ENCODE results near the gene PRRG4.
"Not testable (repeated sequence)": the region's sequence is repeated elsewhere in the genome, so short reads cannot be mapped to it uniquely, and the experiment has no call there.

The PRRG4 gene

DNA sequence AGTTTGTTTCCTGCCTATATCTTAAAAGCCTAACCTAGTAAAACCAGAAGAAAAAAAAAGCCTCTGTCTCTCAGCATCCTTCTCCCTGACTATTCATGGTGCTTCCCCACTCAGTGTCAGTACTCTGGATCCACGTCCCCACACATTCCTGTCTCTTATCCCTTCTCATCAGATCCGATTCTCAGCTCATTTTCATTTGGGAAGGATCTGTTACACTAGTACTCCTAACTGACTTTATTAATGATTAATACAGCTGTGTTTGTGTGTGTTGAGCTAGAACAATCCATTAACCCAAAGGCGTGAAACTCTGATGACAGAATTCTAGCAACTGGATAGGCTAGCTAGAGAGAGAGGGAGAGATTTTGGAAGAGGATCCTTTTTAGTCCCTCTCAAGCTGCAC is 1.5 kb downstream of the PRRG4 start:
- DNase-seq = no peak

DNA sequence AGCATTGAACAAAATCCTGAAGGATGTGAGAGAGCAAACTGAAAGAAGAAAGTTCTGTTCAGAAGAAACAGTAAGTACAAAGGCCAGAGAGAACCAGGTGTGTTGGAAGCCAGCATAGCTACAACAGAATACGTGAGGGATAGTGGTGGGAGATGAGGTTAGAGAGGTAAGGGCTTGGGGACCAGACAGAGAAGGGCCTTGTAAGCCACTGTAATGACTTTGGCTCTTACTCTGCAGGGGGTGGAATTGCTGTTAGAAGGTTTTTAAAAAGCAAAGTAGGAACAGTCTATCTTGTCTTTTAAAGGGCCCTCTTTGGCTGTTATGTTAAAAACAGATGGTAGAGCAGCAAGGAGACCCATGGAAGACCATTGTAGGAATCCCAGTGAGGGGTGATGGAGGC is 4.2 kb downstream of the PRRG4 start:
- no peak for DNase-seq

DNA sequence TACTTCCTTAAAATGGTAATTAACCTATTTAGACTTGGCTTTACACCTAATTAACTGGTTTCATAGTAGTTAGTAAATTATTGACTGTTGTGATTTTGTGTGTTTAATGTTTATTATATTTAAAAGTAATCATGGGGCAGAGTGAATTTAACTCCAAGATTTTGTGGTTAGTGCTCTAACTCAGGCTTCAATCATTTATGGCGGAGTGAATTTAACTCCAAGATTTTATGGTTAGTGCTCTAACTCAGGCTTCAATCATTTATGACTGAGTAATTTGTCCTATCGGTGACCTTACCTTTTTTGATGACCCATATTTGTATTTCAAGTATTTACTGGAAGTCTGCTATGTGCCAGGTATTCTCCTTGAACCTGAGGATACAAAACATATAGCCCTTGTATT is 7.2 kb downstream of the PRRG4 start:
- no peak for DNase-seq

DNA sequence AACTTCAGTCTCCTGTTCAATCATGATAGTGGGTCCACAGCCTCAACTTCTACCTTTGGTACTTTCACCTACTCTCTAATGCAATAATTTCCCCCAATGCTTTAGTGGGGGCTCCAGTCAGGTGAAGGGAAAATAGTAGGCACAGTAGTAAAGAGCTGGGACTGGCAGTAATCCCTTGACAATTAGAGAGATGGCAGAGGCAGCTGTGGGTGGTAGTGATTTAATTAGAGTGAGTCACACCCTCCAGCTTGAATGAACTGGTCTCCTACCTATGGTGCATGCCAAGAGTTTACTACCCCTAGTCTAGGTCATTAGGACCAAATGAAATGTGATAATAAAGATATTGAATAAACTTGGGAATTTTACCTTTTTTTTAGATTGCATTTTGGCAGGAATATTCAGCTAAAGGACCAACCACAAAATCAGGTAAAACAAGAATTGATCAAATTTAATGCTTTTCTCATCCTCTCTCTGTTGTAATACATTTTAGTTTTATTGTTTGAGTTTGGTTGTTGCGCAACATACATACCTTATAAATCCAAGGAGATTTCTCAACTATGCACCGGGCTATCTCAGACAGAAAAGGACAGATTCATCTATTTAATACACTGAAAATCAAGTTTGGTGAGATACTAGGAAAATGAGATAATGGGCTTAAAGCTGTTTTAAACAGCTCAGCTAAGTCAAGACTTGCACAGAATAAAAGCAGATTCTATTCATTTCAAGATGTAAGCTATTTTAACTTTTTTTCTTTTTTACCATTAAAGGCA is 9.0 kb downstream of the PRRG4 start:
- DNase-seq = peak; percentile 73

DNA sequence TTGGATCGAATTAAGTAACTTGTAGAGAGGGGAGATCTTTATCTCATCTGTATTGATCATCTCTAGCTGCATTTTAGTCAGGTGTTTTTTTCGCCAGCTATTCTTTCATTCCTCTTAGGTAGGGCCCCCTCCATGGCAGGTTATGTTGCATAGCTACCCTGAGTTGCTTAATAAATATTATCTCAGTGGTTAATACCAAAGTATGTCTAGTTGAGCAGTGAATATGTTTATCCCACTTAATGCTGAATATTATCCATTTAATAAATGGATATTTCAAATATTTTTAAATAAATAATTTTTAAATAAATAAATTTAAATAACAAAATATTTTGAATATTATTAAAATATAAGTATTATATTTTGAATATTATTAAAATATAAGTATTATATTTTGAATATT is 9.6 kb downstream of the PRRG4 start:
- no peak for DNase-seq

DNA sequence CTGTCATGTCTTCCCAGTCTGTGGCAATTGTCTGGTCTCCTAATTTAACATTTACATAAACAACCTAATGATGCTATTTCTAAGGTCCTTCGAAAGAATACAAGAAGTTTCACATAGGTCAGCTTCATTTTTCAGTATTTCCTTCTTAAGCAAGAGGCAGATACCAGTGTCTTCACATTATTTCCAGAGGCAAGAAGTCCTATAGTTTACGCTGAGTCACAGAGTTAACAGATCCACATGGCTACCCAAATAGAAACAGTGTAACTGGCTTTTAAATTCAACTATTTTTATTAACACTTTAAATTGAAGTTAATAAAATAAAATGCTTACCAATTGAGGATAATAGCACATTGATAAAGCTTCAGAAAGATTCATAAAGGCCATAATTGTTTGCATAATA is 10.9 kb downstream of the PRRG4 start:
- no peak for DNase-seq

DNA sequence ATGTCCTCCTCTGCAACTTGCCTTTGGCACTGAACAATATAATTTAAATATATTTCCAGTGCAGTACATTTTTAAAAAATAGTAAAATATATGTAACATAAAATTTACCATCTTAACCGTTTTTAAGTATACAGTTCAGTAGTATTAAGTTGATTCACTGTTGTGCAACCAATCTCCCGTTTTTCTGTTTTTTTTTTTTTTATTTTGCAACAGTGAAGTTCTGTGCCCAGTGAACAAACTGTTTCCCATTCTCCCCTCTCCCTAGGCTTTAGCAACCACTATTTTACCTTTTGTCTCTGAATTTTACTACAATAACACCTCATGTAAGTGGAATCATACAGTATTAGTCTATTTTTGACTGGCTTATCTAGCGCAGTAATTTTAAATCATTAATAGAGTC is 13.8 kb downstream of the PRRG4 start:
- DNase-seq = no peak

DNA sequence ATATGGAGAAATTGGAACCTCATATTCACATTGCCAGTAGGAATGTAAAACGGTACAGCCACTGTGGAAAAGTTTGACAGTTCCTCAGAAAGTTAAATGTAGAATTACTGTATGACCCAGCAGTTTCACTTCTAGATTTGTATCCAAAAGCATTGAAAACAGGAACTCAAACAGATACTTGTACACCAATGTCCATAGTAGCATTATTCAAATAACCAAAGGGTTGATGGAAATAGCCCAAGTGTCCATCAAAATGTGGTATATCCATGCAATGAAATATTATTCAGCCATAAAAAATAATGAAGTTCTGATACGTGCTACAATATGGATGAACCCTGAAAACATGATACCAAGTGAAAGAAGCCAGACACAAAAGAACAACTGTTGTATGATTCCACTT is 17.8 kb downstream of the PRRG4 start:
- no peak for DNase-seq

DNA sequence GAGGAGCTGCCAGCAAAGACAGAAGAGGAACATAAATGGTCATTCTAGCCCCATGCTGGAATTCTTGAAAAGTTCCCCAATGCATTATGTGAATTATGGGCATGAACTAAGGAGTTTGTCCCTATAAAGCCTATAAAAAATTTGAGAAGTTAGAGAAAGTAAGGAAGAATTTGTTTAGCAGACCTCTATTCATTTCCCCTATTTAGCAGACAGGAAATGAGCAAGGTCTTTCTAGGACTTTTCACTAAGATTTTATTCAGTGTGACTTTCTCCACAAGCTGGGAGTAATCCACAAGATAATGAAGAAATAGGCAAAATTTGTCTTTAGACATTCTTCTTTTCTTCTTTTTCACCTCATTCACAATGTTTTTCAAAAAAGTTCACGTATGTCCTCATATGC is 20.0 kb downstream of the PRRG4 start:
- DNase-seq = no peak

DNA sequence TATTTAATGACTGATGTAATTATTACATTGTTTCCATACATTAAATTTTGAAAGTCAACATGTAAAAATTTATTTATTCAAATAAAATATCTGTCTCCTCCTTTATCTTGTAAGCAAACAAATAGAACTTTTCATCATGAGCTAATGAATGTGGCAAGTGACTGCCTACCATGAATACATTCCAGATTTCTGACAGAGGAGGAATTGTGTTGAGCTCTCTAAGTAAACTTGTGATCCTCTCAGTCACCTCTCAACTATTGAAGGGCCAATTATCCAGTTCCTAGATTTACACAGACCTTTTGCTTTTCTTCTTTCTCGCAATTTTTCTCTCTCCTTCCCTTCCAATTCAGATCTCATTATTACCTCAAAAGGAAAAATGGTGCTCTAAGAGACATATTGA is 21.5 kb downstream of the PRRG4 start:
- DNase-seq = no peak

DNA sequence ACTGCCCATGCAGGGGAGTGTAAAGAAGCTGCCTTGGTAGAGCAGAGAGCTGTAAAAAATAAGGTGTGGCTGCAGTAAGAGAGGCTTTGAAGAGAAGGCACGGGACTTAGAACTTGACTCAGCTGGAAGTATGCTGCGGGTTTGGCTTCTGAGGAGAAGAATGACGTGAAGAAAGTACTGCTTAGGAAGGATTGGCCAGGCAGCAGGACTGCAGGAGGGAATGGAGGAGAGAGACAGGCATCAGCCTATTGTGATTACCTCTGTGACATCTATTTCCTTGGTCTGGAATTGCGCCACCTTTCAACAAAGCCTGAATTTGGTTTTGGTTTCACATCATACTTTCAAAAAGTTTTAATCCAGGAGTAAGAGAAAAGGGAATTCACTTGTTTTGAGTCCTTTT is 22.5 kb downstream of the PRRG4 start:
- DNase-seq = no peak

DNA sequence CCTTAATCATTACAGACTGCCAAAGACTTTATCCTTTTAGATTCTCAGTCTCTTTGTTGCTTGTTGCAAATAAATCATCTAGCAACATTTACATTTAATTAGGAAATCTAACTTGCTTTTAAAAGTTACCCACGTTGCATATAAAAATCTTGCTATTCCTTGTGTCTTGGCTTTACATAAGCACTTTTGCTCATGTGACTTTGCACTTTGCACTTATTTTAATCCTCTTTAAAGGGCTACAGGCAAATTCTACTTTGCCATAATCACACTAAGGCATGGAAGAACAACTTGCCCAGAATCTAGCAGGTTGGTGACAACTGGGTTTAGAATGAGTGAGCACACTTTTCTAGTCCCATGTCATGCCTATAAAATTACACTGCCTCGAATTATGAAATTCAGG is 25.9 kb downstream of the PRRG4 start:
- no peak for DNase-seq

DNA sequence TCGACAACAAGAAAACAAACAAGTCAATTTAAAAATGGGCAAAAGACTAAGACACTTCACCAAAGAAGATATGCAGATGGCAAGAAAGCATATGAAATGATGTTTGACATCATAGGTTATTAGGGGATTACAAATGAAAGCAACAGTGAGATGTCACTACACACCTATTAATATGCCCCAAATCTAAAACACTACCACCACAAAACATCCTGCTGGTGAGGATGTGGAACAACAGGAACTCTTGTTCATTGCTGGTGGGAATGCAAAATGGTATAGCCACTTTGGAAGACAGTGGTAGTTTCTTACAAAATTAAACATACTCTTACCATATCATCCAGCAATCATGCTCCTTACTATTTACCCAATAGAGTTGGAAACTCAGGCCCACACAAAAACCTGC is 29.0 kb downstream of the PRRG4 start:
- DNase-seq = no peak

DNA sequence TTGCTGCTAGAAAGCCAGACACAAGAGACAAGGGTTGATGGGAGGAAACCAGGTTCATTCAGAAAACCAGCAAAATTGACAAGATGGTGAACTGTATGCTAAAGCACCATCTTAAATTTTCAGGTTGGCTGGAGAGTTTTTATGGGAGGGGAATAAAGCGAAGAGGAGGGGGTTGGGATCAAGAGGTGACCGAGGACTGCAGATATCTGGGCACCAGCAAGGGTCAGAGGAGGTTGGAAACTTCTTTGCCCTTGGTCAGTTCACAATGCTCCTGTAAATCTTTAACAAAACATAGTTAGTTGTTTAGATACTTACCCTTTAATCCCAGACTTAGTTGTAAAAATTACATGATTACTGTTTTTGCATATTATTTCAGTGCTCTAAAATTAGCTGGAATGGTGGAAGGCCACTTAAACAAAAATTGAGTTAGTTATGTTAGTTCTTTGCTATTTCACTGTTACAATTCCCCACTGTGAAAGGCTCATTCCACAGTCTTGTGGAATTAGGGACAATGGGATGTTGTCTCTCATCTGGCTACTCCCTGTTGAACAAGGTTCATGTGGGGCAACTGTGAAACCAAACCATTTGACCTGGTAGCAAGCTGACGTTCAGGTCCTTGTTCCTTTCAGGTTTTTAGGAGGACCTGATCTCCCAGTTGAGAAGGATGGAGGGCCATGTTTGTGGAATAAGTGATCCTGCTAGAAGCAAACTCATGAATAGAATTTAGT is 32.3 kb downstream of the PRRG4 start:
- no peak for DNase-seq

DNA sequence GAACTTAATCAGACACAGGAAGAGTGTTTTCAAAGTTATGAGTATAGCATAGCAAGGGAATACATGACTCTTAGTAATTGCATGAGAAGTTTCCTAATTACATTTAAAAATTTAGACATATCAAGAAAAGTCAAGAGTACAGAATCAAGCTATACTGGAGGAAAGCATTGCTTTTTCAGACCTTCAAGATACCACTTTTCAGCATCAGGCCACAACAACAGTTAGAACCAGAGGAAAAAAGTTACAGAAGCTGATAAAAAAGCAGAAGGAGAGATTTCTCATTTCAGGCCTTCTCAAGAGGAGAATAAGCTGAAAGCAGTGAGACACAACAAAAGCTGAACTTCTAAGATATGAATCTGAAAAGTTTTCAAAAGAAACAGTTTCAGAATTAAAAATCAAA is 34.8 kb downstream of the PRRG4 start:
- no peak for DNase-seq

DNA sequence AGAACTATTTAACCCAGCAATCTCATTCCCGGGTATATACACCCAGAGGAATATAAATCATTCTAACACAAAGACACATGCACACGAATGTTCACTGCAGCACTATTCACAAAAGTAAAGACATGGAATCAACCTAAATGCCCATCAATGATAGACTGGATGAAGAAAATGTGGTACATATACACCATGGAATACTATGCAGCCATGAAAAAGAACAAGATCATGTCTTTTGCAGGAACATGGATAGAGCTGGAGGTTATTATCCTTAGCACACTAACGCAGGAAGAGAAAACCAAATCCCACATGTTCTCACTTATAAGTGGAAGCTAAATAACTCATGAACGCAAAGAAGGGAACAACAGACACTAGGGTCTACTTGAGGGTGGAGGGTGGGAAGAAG is 39.0 kb downstream of the PRRG4 start:
- DNase-seq = not testable (repeated sequence)

DNA sequence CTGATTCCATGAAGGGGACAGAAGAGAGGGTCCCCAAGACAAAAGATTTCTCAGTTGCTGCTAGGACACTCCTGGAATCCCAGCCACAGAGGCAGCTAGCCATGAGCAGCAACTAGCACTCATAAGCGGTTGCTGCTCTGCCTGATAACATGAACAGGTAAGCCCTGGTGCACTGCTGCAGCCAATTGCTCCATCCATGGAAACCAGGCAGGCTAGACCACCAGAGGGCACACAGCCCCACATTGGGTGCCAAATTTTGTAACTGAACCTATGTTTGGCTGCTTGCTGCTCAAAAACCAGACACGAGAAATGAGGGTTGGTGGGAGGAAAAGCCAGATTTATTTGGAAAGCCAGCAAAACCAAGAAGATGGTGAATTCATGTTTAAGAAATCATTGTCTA is 40.9 kb downstream of the PRRG4 start:
- DNase-seq = peak; percentile 46

DNA sequence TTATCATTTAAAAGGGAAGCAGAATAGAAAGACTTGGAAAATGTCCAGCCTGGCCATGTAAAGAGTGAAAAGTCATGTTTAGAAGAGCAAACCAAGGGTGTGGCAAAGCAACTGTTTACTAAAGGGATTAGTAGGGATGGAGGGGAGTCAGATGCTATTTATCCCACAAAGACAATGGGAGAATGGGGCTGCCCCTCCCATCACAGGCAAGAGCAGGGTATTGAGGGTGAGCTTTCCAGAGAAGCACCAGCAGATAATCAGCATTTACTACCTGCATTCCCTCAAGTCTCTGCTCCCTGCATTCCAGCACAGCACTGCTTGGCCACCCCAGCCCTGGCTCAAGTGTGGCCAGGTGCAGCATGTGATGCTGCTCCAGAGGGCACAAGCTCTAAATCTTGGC is 44.4 kb downstream of the PRRG4 start:
- no peak for DNase-seq

DNA sequence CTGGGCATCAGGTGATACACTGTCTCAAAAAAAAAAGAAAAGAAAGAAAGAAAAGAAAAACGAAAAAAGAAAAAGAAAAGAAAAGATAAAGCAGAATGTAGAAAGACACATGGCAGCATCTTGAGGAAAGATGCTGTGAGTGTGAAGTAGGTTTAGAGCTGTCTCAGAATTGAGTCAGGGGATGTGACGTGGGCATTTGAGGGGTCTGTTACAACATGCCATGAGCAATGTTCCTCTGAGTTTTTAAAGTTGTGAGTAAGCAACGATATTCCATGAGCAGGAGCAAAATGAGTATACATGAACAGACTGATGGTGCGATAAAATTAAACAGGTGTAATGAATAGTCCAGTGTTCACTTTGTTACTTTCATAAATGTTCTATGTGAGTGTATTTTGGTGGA is 51.6 kb downstream of the PRRG4 start:
- DNase-seq = no peak

DNA sequence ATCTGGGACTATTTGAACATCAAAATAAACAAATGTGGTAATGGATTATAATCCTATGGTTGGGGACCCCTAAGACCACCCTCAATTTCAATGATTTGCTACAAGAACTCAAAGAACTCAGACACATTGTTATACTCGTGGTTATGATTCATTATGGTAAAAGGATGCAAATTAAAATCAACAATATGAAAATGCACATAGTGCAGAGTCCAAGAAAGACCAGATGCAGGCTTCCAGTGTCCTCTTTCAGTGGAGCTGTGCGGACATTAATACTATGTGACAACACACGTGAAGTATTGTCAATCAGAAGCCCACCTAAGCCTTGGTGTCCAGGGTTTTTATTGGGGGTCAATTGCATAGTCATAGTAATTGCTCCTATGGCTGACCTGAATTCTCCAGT is 53.7 kb downstream of the PRRG4 start:
- DNase-seq = no peak

DNA sequence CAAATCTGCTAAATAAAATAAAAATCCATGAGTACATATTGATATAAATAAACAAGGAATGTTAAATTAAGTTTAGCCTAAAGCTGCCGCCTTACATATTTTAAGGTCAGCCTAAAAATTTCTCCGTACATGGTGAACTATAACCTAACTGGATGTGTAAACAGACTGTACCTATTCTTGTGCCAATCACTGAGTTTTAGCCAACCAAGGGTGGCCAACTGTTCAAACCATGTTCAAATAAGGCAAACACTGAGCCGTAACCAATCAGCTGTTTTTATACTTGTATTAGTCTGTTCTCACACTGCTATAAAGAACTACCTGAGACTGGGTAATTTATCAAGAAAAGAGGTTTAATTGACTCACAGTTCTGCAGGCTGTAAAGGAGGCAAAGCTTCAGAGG is 54.3 kb downstream of the PRRG4 start:
- no peak for DNase-seq

DNA sequence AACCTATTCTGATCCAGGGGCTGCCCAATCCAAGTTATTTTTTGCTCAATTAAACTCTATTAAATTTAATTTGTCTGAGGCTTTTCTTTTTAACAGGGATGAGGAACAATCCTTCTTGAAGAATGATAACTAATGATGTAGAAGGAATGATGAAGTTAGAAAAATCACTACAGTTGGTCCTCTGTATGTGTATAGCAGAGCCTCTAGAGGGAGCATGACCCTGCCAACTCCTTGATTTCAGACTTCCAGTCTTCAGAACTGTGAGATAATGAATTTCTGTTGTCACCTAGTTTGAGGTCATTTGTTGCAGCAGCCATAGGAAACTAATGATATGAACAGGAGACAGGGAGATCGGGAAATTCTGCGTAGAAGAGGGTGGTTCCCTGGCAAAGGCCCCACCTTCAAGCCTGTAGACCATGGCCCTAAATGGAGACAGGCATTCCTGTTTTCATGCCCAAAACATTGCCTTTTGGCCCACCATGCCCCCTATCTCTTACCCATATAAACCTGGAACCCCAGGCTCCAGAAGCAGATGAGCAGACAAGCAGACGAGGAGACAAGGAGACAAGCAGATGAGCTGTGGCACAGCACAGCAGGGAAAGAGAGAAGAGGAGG is 55.1 kb downstream of the PRRG4 start:
- peak; percentile 51 for DNase-seq

DNA sequence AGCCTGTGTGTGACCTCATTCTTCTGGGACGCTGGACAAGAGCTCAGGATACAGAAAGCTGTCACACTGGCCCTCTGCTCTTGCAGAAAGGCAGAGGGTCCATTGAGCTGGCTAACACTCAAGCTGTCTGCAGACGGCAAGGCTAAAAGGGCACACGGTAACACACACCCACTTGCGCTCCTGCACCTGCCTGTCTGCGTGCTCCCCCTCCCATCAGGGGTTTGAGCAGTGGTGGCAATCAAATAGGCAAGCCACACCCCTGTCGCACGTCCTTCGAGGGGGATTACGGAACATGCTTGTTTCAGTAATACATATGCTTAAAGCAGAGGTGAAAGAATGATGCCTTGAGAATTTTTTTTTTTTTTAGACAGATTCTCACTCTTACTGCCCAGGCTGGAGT is 55.8 kb downstream of the PRRG4 start:
- no peak for DNase-seq

DNA sequence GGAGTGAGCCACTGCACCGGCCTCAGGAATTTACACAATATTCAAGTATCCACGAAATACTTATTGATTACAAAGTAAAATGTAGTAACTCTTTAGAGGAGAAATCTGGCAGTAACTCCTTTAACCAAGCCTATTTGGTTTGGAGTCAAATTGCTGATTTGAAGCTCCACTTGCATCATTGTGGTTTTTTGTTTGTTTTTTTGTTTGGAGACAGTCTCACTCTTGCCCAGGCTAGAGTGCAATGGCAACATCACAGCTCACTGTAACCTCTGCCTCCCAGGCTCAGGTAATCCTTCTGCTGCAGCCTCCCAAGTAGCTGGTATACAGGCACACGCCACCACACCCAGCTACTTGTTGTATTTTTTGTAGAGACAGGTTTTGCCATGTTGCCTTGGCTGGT is 56.5 kb downstream of the PRRG4 start:
- no peak for DNase-seq
